GM12872 (cell line): ENCODE results near the gene NNAT.
A peak's percentile ranks its signal among the peaks of the same experiment; 100 is the strongest.

Source experiments
- TF ChIP-seq, protein P1 (sequence below): IDR thresholded peaks from 3 replicates; pipeline ENCODE4 v1.5.1; 2011; ENCODE audit warnings: low read depth, mild to moderate bottlenecking, low read length, moderate library complexity; ENCODE audit not compliant: insufficient read depth

Gene NNAT

DNA sequence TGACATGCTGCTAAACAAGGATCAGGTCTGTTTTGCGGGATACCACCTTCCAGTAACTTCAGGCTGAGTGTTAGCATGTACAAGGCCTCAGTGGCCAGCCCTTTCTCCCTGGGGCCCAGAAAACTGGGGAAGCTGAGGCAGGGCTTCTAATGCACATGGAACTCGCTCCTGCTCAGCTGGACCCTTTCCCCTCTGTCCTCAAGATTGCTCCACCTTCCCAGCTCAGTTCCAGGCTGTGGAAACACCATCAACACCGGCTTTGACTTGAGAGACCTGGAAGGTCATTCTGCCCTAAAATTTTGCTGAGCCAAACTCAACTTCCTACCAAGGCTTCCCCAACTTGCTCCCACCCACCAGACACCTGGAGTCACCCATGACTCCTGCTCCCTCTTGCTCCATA lies 10.8 kb downstream of the NNAT start:
- TF ChIP-seq, protein P1, sequence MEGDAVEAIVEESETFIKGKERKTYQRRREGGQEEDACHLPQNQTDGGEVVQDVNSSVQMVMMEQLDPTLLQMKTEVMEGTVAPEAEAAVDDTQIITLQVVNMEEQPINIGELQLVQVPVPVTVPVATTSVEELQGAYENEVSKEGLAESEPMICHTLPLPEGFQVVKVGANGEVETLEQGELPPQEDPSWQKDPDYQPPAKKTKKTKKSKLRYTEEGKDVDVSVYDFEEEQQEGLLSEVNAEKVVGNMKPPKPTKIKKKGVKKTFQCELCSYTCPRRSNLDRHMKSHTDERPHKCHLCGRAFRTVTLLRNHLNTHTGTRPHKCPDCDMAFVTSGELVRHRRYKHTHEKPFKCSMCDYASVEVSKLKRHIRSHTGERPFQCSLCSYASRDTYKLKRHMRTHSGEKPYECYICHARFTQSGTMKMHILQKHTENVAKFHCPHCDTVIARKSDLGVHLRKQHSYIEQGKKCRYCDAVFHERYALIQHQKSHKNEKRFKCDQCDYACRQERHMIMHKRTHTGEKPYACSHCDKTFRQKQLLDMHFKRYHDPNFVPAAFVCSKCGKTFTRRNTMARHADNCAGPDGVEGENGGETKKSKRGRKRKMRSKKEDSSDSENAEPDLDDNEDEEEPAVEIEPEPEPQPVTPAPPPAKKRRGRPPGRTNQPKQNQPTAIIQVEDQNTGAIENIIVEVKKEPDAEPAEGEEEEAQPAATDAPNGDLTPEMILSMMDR = no peak

DNA sequence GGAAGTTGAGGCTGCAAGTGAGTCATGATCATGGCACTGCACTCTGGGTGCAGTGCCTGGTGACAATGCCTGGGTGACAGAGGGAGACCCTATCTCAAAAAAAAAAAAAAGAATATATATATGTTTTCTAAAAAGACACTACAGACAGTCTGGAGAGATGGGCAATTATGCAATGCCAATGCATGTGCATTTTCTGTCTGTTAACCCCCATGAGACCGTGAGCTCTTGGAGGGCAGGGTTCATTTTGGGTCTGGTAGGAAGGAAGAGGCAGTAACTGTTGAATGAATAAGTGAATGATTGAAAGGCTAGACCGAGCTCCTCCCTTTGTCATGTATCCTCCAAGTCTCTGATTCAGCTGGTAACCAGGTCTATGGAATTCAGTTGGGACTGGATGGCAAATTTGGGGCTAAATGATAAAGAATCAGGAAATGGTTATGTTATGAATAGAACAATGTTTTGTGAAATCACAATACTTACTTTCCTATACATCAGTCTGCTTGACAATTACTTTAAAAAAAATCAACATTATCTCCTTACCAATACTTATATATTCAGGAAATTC lies 12.2 kb downstream of the NNAT start:
- TF ChIP-seq, protein P1 = no peak

DNA sequence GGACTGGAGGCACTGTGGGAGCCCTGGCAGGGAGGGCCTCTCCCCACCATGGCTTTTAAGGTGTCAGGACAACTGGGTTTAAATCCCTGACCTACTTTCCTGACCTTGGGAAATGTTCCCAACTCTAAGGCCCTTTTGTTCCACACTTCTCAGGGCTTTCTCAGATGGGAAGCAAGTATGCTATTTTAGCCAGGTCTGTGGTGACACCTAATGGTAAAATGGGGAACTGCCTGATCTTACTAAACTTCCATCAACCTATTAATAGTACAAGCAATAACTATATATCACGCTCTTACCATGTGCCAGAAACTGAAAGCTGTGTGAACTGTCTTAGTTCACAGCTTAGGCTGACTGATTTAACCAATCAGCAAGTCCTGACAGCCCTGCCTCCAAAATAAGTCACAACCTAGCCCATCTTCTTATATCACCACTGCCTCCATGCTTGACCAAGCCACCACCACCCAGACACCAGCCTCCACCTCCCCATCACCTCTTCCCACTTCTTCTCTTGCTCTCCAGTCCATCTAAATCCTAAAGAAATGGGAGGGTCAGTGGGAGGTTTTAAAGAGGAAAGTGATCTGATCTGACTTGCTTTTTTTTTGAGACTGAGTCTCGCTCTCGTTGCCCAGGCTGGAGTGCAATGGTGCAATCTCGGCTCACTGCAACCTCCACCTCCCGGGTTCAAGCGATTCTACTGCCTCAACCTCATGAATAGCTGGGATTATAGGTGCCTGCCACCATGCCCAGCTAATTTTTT lies 13.5 kb downstream of the NNAT start:
- TF ChIP-seq, protein P1 = peak; percentile 82

DNA sequence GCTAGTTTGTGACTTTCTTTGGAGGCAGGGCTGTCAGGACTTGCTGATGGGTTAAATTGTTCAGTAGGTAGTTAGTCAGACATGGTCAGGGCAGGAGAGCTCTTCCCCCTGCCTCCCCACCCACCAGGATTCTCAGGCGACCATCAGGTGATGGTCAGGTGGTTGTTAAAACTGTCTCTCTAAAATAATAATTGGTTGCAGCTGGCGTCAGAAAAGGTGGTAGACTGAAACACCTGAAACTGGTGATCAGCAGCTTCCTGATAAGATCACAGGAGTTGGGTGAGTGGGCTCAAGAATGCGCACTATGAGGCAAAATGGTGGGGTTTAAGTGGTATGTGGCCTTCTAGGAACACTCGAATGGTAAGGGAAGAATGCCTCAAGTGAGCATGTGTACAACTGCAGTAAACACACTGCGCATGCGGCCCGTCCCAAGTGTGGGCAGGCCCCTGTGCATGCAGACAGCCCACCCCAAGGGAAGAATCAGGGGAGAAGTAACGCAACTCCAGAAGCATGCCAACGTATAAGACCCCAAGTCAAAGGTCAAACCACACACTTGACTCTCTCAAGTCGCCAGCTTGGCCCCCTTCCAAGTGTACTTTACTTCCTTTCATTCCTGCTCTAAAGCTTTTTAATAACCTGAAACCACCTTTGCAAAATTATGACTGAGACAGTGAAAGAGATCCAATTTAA lies 14.5 kb downstream of the NNAT start:
- TF ChIP-seq, protein P1 = no peak

DNA sequence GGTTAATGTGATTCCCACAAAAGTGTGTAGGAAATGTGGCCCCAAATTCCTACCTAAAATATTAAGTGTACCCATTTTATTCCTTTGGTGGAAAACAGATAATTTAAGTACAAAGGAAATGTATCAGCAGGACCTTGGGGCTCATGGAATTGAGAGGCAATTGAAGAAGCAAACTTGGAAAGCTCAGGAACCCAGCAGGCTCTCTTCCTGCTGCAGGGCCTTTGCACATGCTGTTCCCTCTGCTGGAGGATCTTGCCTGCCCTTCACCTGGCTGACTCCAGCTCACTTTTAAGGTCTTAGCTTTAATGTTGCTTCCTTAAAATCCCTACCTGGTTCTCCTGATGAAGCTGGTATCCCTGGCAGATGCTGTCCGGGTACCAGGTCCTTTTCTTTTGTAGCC lies 16.5 kb downstream of the NNAT start:
- TF ChIP-seq, protein P1 = no peak

DNA sequence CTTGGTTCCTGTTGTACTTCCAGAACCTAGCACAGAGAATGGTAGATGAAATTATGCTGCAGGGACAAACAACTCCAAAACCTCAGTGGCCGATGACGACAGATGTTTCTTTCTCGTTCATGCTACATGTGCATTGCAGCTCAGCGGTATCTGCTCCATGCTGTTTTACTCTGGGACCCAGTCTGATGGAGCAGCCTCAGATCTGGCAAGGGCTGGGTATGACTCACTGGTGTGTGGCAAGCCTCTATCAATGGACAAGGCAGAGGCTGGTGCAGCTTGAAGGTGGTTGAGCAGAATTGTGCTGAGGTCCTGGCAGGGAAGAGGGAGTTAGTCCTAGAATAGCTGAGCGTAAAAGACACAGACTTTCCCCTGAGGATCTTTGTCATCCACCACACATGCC lies 17.0 kb downstream of the NNAT start:
- TF ChIP-seq, protein P1 = no peak

DNA sequence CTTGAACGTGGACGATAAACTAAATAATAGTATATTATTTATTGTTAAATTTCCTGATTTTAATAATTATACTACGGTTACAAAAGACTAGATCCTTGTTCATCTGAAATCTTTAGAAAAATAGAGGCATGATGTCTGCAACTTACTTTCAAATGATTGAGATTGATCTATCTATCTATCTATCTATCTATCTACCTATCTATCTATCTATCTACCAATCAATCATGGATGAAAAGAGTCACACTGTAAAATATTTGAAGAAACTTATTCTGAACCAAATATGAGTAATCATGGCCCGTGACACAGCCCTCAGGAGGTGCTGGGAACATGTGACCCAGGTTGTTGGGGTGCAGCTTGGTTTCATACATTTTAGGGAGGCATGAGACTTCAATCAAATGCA lies 18.4 kb downstream of the NNAT start:
- TF ChIP-seq, protein P1 = no peak
